HepG2 (cell line): ENCODE data around the gene PLCL2. TPM values are rescaled to one million over a fixed set of nuclear protein-coding genes. Genes with fewer than 3 reads are reported as not detected.

Source experiments
- ATAC-seq: fragments of 200-7000 bp; cut with Tn5 transposase; 3 replicates; pipeline ENCODE4 v1.9.1; 2020; ENCODE audit warnings: mild to moderate bottlenecking, moderate library complexity
- Bru-seq: library from RNA; stranded (reverse); fragments of 400-500 nt; gene quantifications from one replicate; lab custom pipeline; 2021; lab: Mats Ljungman, UMichigan
- BruChase-seq, 2 experiments: library from RNA; stranded (reverse); fragments of 400-500 nt; gene quantifications; one replicate each; lab custom pipeline; 2021; lab: Mats Ljungman, UMichigan
- BruUV-seq: library from RNA; stranded (reverse); fragments of 400-500 nt; replicated peaks from 2 replicates; lab custom pipeline; 2021; lab: Mats Ljungman, UMichigan
- CTCF ChIA-PET: fragments of 300-600 bp; formaldehyde crosslinking; extraction: SDS; loops from one replicate; lab custom pipeline; 2021; ENCODE audit warnings: low total read pairs, inconsistent platforms, low intra/inter-chr PET ratio; lab: Yijun Ruan, JAX
- POLR2A ChIA-PET: fragments of 350-600 bp; sonication (Branson Sonifier 250); formaldehyde crosslinking; loops from one replicate; lab custom pipeline; 2020; ENCODE audit warnings: antibody characterized with exemption, inconsistent platforms; lab: Yijun Ruan, JAX
- DNase-seq: peaks from one replicate; pipeline ENCODE4 v3.0.0-alpha.2; 2015; ENCODE audit warnings: low spot score
- FAIRE-seq: peaks from 3 replicates; lab custom pipeline; 2011; peaks lifted over from hg19 to GRCh38; lab: Jason Lieb, UNC
- H2AFZ ChIP-seq: one replicate; pipeline ENCODE4 v1.6.1; 2011; ENCODE audit warnings: low read length, inconsistent platforms
- H3K27ac ChIP-seq: fragments of 300-600 bp; 3 replicates; pipeline ENCODE4 v1.8.0; 2011; ENCODE audit warnings: mixed run types, mild to moderate bottlenecking, mixed read lengths, low read length, inconsistent platforms; ENCODE audit not compliant: insufficient read depth; ENCODE audit errors: extremely low read length
- H3K27me3 ChIP-seq, 2 experiments: fragments of 200-600 bp in 1 of 2; 2 replicates in 1 of 2; 3 replicates in 1 of 2; pipeline versions ENCODE4 v1.6.0 to v1.8.0; 2011; ENCODE audit warnings: low read length in 2 of 2, mild to moderate bottlenecking in 2 of 2, moderate library complexity in 2 of 2, inconsistent platforms in 1 of 2; ENCODE audit not compliant: insufficient read depth in 2 of 2, control insufficient read depth in 1 of 2
- H3K36me3 ChIP-seq, 2 experiments: fragments of 200-600 bp in 1 of 2; replicated peaks in 1 of 2; 2 replicates in 1 of 2; 3 replicates in 1 of 2; pipeline versions ENCODE4 v1.5.1 to v1.8.0; 2011; ENCODE audit warnings: low read length in 2 of 2, inconsistent platforms in 1 of 2; ENCODE audit not compliant: insufficient read depth in 2 of 2, control insufficient read depth in 1 of 2
- H3K4me1 ChIP-seq: 2 replicates; pipeline ENCODE4 v1.5.1; 2012; ENCODE audit warnings: low read length, inconsistent platforms; ENCODE audit not compliant: insufficient read depth
- H3K4me2 ChIP-seq: 2 replicates; pipeline ENCODE4 v1.6.0; 2011; ENCODE audit warnings: low read depth, low read length, inconsistent platforms
- H3K4me3 ChIP-seq, 3 experiments: fragments of 200-600 bp in 1 of 3; sonication (generic), shearing (Covaris generic) in 1 of 3; replicated peaks in 1 of 3; 2 replicates each; pipeline ENCODE4 v1.5.1; 2011 to 2016; ENCODE audit warnings: low read length in 3 of 3, inconsistent platforms in 2 of 3, low read depth in 2 of 3, mild to moderate bottlenecking in 2 of 3, control low read depth in 1 of 3, mixed read lengths in 1 of 3; ENCODE audit not compliant: insufficient read depth in 1 of 3
- H3K79me2 ChIP-seq: one replicate; pipeline ENCODE4 v1.6.1; 2011; ENCODE audit warnings: low read length, inconsistent platforms; ENCODE audit not compliant: insufficient read depth
- H3K9ac ChIP-seq: 2 replicates; pipeline ENCODE4 v1.6.0; 2011; ENCODE audit warnings: mild to moderate bottlenecking, low read depth, low read length, inconsistent platforms; ENCODE audit not compliant: insufficient read depth
- H3K9me3 ChIP-seq: 2 replicates; pipeline ENCODE4 v1.5.1; 2012; ENCODE audit warnings: mild to moderate bottlenecking, low read length
- H4K20me1 ChIP-seq: 2 replicates; pipeline ENCODE4 v1.6.0; 2011; ENCODE audit warnings: inconsistent platforms, mild to moderate bottlenecking, low read length, moderate library complexity; ENCODE audit not compliant: insufficient read depth
- EZH2 ChIP-seq: conservative IDR thresholded peaks from 2 replicates; pipeline ENCODE4 v1.6.1; 2012; ENCODE audit warnings: mild to moderate bottlenecking, low read depth, low read length, moderate library complexity
- SMARCC2 ChIP-seq: fragments of 450-650 bp; IDR thresholded peaks from 2 replicates; pipeline ENCODE4 v1.6.1; 2017; ENCODE audit warnings: antibody characterized with exemption, mild to moderate bottlenecking
- WGBS: methylation state at CpG from one replicate; pipeline ENCODE4 v1.1.6; 2017; ENCODE audit warnings: low lambda C conversion rate; 5-methylcytosine and 5-hydroxymethylcytosine counted together
- in situ Hi-C: cut with HindIII; loops from 2 replicates; pipeline ENCODE4 v1.10.0; 2017; ENCODE audit warnings: low pct_unique_long_range_greater_than_20kb; ENCODE audit not compliant: extremely low pct_ligation_motif_present
- intact Hi-C: fragments of 100-400 bp; cut with micrococcal nuclease; formaldehyde crosslinking; loops from one replicate; pipeline ENCODE4 v1.10.0; 2022; ENCODE audit not compliant: unreplicated experiment
- long read RNA-seq, 2 experiments: library from RNA in 1 of 2; library from polyadenylated mRNA in 1 of 2; stranded (forward) in 1 of 2; unstranded in 1 of 2; transcript quantifications; one replicate each; pipeline ENCODE4 v2.0.0, GENCODE V29; 2019 to 2022
- polyA minus RNA-seq, 3 experiments: library from RNA; depleted of rRNA, polyadenylated mRNA; stranded (reverse); fragments of >200 nt; gene quantifications; 2 replicates each; pipeline ENCODE4 v1.2.3, GENCODE V29; 2011; ENCODE audit warnings: low replicate concordance in 1 of 3
- polyA plus RNA-seq, 8 experiments: library from polyadenylated mRNA; depleted of rRNA in 3 of 8; stranded (reverse) in 7 of 8; unstranded in 1 of 8; fragments of >200 nt; fragmentation: Illumina TruSeq in 4 of 8; extraction: Trizol in 4 of 8; gene quantifications; 2 replicates each; pipeline versions ENCODE4 v1.2.1 to v1.2.3, GENCODE V29; 2011 to 2016; ENCODE audit warnings: low read depth in 4 of 8, missing spikeins in 1 of 8, mixed read lengths in 1 of 8; ENCODE audit not compliant: insufficient read depth in 1 of 8
- total RNA-seq, 5 experiments: library from RNA; depleted of rRNA; stranded (reverse); fragments of >200 nt; fragmentation: Illumina TruSeq; extraction: Trizol; gene quantifications; 2 replicates each; pipeline ENCODE4 v1.2.3, GENCODE V29; 2016; ENCODE audit warnings: low read depth in 1 of 5
- TF ChIP-seq, protein P1 (sequence below): sonication (generic); formaldehyde crosslinking; IDR thresholded peaks from 2 replicates; pipeline ENCODE4 v1.5.1; 2020; ENCODE audit warnings: mild to moderate bottlenecking, missing genetic modification reagents, moderate library complexity

The PLCL2 gene
- total RNA-seq (2016; rRNA removed; fragmentation: Illumina TruSeq; extraction: Trizol) (not detected in 2 replicates), polyA plus RNA-seq (2011; rRNA removed) (not detected in 2 replicates), polyA minus RNA-seq (2011; rRNA and poly(A)+ RNA removed; ENCODE audit: low replicate concordance) (5.6 TPM in 1 of 2 replicates, not detected in the other), Bru-seq, nascent RNA (percentile 12 among the genes with signal in this experiment), BruChase-seq, experiment 1, labeled RNA remaining after a 6-hour chase (percentile 5 among the genes with signal in this experiment), BruChase-seq, experiment 2, labeled RNA remaining after a 2-hour chase (percentile 9 among the genes with signal in this experiment)
- not detected in 2 replicates for total RNA-seq (2016; cell fraction: cytosol; rRNA removed; fragmentation: Illumina TruSeq; extraction: Trizol; ENCODE audit: low read depth)
- total RNA-seq (2016; cell fraction: insoluble cytoplasmic fraction; rRNA removed; fragmentation: Illumina TruSeq; extraction: Trizol): 0.04 TPM in 1 of 2 replicates, not detected in the other
- not detected in 2 replicates for total RNA-seq (2016; cell fraction: membrane; rRNA removed; fragmentation: Illumina TruSeq; extraction: Trizol)
- not detected in 2 replicates for total RNA-seq (2016; cell fraction: nucleus; rRNA removed; fragmentation: Illumina TruSeq; extraction: Trizol)
- polyA plus RNA-seq (2011; cell fraction: cytosol; rRNA removed): not detected in 2 replicates
- not detected in 2 replicates for polyA plus RNA-seq (2011; cell fraction: nucleus; rRNA removed)
- not detected in 2 replicates for polyA plus RNA-seq (2012)
- not detected in 2 replicates for polyA plus RNA-seq (2016; cell fraction: cytosol; fragmentation: Illumina TruSeq; extraction: Trizol; ENCODE audit: low read depth)
- not detected in 2 replicates for polyA plus RNA-seq (2016; cell fraction: insoluble cytoplasmic fraction; fragmentation: Illumina TruSeq; extraction: Trizol; ENCODE audit: low read depth)
- not detected in 2 replicates for polyA plus RNA-seq (2016; cell fraction: membrane; fragmentation: Illumina TruSeq; extraction: Trizol; ENCODE audit: low read depth)
- polyA plus RNA-seq (2016; cell fraction: nucleus; fragmentation: Illumina TruSeq; extraction: Trizol; ENCODE audit: insufficient read depth, low read depth): not detected in 2 replicates
- polyA minus RNA-seq (2011; cell fraction: cytosol; rRNA and poly(A)+ RNA removed): not detected in 2 replicates
- polyA minus RNA-seq (2011; cell fraction: nucleus; rRNA and poly(A)+ RNA removed): not detected in 2 replicates
- long read RNA-seq, experiment 1: 0 reads
- long read RNA-seq, experiment 2: 0 reads

- in situ Hi-C loops: no loop called here
- Histone ChIP-seq H4K20me1 (no peaks in the 10 kb centered on the region), H3K79me2 (no peaks in the 10 kb centered on the region), H3K36me3 (no peaks in the 10 kb centered on the region), H3K4me3 (peak within 1 kb of the TSS; percentile 12 to 59 (median 39); a peak in 3 of 6 replicates), H3K9me3 (no peaks in the 10 kb centered on the region), H3K27ac (no peak within 1 kb of the TSS), H3K4me1 (no peaks in the 10 kb centered on the region), H3K9ac (no peak within 1 kb of the TSS), H3K27me3 (peaks cover 1 to 28% of the 10 kb centered on the region in 2 experiments; a peak in 4 of 5 replicates), H3K4me2 (peak within 1 kb of the TSS; percentile 61), H2AFZ (no peak within 1 kb of the TSS)
- ATAC-seq: peak; percentile 65
- ChIA-PET POLR2A (no interaction called here), CTCF (no interaction called here)
- DNase-seq: no peak
- no peak for TF ChIP-seq SMARCC2
- TF ChIP-seq, protein P1, sequence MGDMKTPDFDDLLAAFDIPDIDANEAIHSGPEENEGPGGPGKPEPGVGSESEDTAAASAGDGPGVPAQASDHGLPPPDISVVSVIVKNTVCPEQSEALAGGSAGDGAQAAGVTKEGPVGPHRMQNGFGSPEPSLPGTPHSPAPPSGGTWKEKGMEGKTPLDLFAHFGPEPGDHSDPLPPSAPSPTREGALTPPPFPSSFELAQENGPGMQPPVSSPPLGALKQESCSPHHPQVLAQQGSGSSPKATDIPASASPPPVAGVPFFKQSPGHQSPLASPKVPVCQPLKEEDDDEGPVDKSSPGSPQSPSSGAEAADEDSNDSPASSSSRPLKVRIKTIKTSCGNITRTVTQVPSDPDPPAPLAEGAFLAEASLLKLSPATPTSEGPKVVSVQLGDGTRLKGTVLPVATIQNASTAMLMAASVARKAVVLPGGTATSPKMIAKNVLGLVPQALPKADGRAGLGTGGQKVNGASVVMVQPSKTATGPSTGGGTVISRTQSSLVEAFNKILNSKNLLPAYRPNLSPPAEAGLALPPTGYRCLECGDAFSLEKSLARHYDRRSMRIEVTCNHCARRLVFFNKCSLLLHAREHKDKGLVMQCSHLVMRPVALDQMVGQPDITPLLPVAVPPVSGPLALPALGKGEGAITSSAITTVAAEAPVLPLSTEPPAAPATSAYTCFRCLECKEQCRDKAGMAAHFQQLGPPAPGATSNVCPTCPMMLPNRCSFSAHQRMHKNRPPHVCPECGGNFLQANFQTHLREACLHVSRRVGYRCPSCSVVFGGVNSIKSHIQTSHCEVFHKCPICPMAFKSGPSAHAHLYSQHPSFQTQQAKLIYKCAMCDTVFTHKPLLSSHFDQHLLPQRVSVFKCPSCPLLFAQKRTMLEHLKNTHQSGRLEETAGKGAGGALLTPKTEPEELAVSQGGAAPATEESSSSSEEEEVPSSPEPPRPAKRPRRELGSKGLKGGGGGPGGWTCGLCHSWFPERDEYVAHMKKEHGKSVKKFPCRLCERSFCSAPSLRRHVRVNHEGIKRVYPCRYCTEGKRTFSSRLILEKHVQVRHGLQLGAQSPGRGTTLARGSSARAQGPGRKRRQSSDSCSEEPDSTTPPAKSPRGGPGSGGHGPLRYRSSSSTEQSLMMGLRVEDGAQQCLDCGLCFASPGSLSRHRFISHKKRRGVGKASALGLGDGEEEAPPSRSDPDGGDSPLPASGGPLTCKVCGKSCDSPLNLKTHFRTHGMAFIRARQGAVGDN (CRISPR knock-in tag): peak; percentile 19; the same call in 1 of the 2 replicates
- 0 out of 2 replicates have a peak, but pooled peaks have one; percentile 3 for TF ChIP-seq EZH2
- BruUV-seq: no TSS peak
- no peak for FAIRE-seq
- WGBS: 10% methylated on average over 18 of the region's 87 CpGs
- intact Hi-C loops: no loop called here
Measured at GRCh38 chr3:16884748-16885592, at the start of gene PLCL2. Gene PLCL2 (plus strand): TSS chr3:16884955. CDS start chr3:16885040, 85 bp downstream.
